DMS79 treated with DMSO at 0.1 percent for 48 hours (cell line): Measurements from ENCODE around the gene CCDC122.

Experiments
- DNase-seq: peaks from one replicate; lab custom pipeline; 2025; lab: John Stamatoyannopoulos, UW

Gene CCDC122

GRCh38 chr13:43802511-43802910 is 77.0 kb downstream of the CCDC122 start:
- DNase-seq, result no peak

- DNase-seq, result no peak
Measured at GRCh38 chr13:43800828-43801227, 78.7 kb downstream of the CCDC122 start.

GRCh38 chr13:43799191-43799590 is 80.3 kb downstream of the CCDC122 start:
- DNase-seq, result no peak

GRCh38 chr13:43797869-43798268 is 81.7 kb downstream of the CCDC122 start:
- no peak for DNase-seq

- DNase-seq, result no peak
Measured at GRCh38 chr13:43797159-43797558, 82.4 kb downstream of the CCDC122 start.

GRCh38 chr13:43794416-43794815 is 85.1 kb downstream of the CCDC122 start:
- no peak for DNase-seq

GRCh38 chr13:43792076-43792881 is 87.3 kb downstream of the CCDC122 start:
- no peak for DNase-seq

GRCh38 chr13:43787997-43788396 is 91.5 kb downstream of the CCDC122 start:
- DNase-seq, result no peak

GRCh38 chr13:43787518-43787891 is 92.0 kb downstream of the CCDC122 start:
- DNase-seq, result peak; percentile 39

- peak; percentile 56 for DNase-seq
Measured at GRCh38 chr13:43786766-43787517, 92.6 kb downstream of the CCDC122 start, which contains the start of gene ENOX1. TSS of gene ENOX1 (minus strand) at chr13:43786972.

- no peak for DNase-seq
Measured at GRCh38 chr13:43786472-43786765, 93.1 kb downstream of the CCDC122 start.
